ENCODE results near the gene PHF20.
"Not testable (repeated sequence)": the region's sequence is repeated elsewhere in the genome, so short reads cannot be mapped to it uniquely, and the experiment has no call there.

PHF20 gene

GRCh38 chr20:35840421-35840820 is 68.6 kb downstream of the PHF20 start:
- H3K27ac ChIP-seq = no peak overlapping the region

DNA sequence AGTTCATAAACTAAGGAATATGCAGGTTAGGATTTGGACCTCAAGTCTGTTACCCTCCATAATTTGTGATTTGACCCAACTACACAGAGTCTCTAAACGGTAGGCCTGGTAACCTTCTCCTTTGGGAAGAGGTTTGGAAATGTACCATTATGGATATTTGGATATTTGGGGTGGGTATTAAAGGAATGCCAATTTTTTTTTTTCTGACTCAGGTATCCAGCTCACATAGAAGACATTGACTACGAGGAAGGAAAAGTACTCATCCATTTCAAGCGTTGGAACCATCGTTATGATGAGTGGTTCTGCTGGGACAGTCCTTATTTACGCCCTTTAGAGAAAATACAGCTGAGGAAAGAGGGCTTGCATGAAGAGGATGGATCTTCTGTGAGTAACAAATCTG is 70.5 kb downstream of the PHF20 start:
- TF ChIP-seq, protein P1, sequence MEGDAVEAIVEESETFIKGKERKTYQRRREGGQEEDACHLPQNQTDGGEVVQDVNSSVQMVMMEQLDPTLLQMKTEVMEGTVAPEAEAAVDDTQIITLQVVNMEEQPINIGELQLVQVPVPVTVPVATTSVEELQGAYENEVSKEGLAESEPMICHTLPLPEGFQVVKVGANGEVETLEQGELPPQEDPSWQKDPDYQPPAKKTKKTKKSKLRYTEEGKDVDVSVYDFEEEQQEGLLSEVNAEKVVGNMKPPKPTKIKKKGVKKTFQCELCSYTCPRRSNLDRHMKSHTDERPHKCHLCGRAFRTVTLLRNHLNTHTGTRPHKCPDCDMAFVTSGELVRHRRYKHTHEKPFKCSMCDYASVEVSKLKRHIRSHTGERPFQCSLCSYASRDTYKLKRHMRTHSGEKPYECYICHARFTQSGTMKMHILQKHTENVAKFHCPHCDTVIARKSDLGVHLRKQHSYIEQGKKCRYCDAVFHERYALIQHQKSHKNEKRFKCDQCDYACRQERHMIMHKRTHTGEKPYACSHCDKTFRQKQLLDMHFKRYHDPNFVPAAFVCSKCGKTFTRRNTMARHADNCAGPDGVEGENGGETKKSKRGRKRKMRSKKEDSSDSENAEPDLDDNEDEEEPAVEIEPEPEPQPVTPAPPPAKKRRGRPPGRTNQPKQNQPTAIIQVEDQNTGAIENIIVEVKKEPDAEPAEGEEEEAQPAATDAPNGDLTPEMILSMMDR (conservative IDR thresholded peaks at IDR 0.05) = no peak
- no peak for TF ChIP-seq ZFX (IDR thresholded peaks at IDR 0.05)
- H3K27ac ChIP-seq = no peak overlapping the region

More at GRCh38 chr20:35840421-35840820, 68.6 kb downstream of the PHF20 start:
- TF ChIP-seq, protein P1 (conservative IDR thresholded peaks at IDR 0.05) = no peak
- TF ChIP-seq ZFX (IDR thresholded peaks at IDR 0.05) = no peak

- not testable (repeated sequence) for H3K27ac ChIP-seq
Measured at GRCh38 chr20:35843894-35844293, 72.1 kb downstream of the PHF20 start.

- H3K27ac ChIP-seq = no peak overlapping the region
- TF ChIP-seq, protein P1 (conservative IDR thresholded peaks at IDR 0.05) = no peak
- no peak for TF ChIP-seq ZFX (IDR thresholded peaks at IDR 0.05)
Measured at GRCh38 chr20:35845561-35845960, 73.7 kb downstream of the PHF20 start.

GRCh38 chr20:35849706-35850105 is 77.9 kb downstream of the PHF20 start:
- no peak overlapping the region for H3K27ac ChIP-seq
- TF ChIP-seq ZFX (IDR thresholded peaks at IDR 0.05) = no peak
- TF ChIP-seq, protein P1 (conservative IDR thresholded peaks at IDR 0.05) = no peak

DNA sequence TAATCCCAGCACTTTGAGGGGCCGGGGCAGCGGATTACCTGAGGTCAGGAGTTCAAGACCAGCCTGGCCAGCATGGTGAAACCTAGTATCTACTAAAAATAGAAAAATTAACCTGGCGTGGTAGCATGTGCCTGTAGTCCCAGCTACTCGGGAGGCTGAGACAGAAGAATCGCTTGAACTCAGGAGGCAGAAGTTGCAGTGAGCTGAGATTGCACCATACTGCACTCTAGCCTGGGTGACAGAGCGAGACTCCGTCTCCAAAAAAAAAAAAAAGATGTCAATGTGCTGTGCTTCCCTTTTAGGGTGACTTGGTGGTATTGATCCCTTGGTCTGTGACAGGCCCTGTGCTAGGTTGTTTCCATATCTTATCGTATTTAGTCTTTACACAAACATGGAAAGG is 79.8 kb downstream of the PHF20 start:
- not testable (repeated sequence) for H3K27ac ChIP-seq

DNA sequence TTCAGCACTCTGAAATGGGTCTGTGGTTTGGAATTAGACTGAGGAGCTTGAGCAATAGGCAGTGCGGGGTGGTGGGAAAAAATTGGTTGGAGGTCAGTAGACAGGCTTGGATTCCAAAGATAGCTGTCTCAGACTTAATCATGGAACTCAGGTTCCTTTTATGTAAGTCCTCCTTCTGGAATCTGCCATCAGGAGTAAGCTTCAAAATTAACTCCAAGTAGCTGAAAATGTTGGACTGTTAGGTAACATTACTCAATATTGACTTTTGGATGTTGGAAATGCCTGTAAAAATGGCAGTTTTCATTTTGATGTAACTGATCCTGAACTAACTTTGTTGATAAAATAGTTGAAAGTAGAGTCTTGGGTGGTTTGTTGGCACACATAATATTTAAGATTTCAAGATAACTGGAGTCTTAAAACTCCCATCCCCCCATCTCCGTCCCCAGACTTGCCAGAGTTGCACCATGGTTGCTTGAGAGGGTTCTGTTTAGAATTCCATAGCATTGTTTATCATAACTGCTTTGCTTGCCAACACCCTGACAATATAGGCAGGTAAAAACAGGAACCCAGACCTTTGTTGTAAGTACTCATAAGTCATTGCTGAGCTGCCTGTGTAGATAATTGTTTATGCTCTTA is 83.0 kb downstream of the PHF20 start:
- TF ChIP-seq, protein P1 (conservative IDR thresholded peaks at IDR 0.05) = no peak
- TF ChIP-seq ZFX (IDR thresholded peaks at IDR 0.05) = no peak
- no peak overlapping the region for H3K27ac ChIP-seq

GRCh38 chr20:35855641-35856040 is 83.8 kb downstream of the PHF20 start:
- not testable (repeated sequence) for H3K27ac ChIP-seq

DNA sequence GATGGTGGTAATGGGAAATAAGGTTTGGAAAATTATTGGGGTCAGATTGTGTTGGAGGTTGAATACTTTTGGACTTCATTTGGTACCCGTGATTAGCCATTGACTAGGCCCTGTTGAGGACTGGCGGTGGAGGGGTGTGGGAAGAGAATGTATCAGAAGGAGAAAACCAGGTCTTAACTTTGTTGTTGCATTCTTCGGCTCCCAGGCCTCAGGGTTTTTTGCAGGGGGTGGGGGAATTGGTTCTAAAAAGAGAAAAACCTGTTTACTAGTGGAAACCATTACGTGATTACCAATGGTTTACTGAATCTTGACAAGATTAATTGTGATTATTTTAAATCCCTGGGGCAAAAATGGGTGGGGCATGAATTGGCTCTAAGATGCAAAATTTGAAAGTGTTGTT is 85.1 kb downstream of the PHF20 start:
- TF ChIP-seq, protein P1 (conservative IDR thresholded peaks at IDR 0.05) = no peak
- no peak for TF ChIP-seq ZFX (IDR thresholded peaks at IDR 0.05)
- no peak overlapping the region for H3K27ac ChIP-seq

Measured in C4-2B (cell line).